GM18499 (cell line): ENCODE measurements around the gene HRCT1.
"Not testable (repeated sequence)": the region's sequence is repeated elsewhere in the genome, so short reads cannot be mapped to it uniquely, and the experiment has no call there.

ENCODE experiments used
- ATAC-seq: cut with Tn5 transposase; IDR thresholded peaks from one replicate; pipeline ENCODE4 v1.9.1; 2021; ENCODE audit warnings: moderate number of reproducible peaks; ENCODE audit not compliant: insufficient read depth, unreplicated experiment

The HRCT1 gene

DNA sequence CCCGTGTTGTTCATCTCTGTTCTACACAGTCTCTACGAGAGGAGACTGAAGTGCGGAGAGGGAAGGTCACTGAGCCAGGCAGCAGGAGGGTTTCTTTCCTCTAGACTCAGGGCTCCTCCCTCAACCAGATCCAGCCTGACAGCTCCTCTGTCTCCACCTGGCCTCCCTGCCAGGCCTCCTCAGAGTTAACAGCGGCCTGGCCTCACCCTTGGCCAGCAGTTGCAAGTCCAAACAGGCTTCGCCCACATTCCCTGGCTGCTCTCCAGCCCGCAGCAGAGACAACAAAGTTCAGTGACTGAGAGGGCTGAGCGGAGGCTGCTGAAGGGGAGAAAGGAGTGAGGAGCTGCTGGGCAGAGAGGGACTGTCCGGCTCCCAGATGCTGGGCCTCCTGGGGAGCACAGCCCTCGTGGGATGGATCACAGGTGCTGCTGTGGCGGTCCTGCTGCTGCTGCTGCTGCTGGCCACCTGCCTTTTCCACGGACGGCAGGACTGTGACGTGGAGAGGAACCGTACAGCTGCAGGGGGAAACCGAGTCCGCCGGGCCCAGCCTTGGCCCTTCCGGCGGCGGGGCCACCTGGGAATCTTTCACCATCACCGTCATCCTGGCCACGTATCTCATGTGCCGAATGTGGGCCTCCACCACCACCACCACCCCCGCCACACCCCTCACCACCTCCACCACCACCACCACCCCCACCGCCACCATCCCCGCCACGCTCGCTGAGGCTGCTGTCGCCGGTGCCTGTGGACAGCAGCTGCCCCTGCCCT, at the start of gene HRCT1:
HRCT1 (plus strand) TSS at position 291 of the 768 bp plus-strand sequence; CDS start at position 377, 86 bp downstream.
- ATAC-seq = no peak

DNA sequence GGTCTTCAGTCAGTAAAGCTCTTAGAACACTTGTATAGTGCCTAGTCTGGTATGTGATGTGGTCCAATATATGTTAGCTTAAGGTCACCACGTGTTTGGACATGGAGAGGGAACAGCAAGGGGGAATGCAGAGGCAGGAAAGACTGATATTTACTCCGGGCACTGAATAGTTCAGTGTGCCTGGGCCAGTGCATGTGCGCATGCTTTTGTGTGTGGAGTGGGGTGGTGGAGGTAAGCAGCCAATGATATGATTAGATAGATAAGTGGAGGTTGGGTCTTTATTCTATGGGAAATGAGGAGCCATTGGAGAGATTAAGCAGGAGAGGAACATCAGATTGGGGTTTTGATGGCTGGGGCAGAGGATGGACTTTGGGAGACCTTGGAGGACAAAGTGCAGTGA, 49.8 kb upstream of the HRCT1 start:
- ATAC-seq = no peak

DNA sequence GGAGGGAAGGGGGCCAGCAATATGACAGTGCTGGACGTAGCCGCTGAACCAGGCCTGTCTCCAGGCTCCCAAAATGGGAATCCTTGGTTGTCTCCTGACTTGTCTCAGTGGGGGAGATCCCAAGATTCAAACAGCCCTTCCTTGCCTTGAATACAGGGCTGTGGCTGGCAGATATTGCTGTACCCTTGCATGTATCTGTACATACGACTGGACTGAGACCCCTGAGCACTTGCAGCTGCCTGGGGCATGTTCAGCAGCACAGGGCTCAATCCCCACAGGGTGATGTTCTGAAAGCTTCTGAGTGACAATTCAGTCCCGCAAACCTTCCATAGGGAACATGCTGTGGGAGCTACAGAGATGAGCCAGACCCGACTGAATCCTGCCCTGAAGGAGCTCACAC, 49.1 kb upstream of the HRCT1 start:
- ATAC-seq = no peak

DNA sequence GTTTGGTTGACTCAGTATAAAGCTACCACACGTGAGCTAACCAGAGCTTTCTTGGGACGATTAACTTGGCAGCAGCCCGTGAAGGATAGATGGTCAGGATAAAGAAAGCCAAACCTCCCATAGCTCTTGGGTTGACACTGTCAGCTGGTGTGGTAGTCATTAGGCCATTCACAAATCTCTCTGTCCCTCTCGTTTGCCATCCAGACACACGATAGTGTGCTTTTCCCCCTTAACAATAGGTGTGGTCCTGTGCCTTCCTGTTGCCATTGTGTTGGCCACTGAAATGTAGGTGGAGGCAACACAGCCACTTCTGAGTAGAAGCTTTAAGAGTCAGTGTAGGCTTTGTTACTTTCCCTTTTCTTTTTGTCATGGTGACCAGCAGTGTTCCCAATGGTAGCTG, 47.5 kb upstream of the HRCT1 start:
- ATAC-seq = no peak

DNA sequence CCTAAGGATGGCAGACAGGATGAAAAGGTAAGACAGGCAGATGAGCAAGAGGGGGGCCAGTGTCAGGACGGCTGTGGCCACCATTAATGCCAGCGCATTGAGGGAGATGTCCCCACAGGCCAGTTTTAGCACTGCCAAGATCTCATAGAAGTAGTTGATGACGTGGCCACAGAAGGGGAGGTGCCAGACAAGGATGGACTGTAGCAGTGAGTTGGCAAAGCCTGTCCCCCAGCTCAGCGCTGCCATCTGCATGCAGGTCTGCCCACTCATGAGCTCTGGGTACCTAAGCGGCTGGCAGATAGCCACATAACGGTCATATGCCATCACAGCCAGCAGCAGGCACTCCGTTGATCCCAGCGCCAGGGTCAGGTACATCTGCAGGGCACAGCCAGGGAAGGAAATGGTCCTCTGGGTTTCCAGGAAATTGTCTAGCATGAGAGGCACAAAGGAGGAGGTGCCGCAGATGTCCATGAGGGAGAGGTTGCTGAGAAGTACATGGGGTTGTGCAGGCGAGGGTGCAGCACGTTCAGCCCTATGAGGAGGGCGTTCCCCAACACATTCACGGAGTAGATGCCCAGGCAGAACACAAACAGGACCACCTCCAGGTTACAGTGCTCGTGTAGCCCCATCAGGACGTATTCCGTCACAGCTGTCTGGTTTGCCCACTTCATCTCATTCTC, 46.6 kb upstream of the HRCT1 start:
- no peak for ATAC-seq

DNA sequence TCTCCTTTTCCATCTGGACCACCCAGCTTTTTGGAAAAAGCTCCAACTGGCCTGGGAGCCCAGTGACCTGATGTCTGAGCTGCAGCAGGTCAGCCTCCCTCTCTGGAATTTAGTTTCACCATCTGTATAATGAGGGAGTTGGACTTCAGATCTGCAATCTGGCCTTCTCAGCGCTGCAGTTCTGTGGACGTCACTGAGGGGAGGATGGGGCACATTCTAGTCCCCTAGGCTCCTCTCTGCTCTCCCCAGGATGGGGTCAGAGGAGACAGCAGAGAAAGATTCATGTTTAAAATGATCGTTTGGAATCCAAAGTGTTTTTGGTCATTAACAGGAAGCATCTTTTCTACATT, 46.0 kb upstream of the HRCT1 start:
- no peak for ATAC-seq

DNA sequence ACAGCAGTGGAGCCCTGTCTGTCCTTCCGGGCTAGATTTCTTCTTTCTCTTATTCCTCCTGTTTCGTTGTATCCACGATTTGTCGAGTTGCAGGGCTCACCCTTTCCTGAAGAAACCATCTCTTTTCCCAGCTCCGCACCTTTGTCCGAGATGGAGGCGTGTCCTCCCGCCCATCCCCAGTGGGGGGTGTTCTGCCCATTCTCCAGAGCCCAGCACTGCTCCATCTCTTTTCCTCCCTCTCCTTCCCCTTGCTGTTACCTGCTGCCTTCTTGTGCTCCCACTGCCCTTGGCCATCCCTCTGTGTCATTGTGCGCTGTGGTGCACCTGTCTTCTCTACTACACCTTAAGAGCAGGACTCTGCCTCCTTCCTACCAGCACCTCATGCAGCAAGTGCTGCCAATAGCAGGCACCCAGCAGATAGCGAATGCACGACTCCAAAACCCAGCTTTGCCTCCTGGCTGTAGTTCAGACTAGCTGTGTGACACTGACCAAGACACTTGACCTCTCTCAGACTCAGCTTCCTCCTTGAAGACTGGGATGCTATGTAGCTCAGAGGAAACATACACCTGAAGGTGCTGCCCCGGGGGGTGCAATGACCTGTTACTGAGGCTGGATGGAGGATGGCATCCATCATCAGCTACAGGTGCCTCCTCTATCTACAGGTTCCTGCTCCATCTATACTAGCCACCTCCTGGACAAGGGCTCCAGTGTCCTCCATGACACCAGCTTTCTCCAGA, 44.7 kb upstream of the HRCT1 start:
- ATAC-seq = no peak

DNA sequence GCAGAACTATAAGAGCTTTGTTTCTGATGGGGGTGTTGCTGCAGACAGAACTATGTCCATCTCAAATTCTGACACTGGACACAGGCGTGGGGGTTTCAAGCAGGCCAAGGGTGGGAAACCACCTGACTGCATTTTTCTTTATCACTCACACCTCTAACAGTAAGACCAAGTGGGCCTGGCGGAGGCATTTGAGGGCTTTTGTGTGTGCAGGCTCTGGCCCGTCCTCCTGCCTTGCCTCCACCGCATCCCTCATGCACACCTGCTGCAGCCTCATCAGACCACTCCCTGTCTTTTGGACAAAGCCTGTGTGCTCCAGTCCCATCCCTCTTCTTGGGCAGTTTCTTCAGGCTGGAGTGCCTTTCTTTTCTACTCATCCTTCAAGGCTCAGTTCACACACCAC, 43.7 kb upstream of the HRCT1 start:
- ATAC-seq = no peak

DNA sequence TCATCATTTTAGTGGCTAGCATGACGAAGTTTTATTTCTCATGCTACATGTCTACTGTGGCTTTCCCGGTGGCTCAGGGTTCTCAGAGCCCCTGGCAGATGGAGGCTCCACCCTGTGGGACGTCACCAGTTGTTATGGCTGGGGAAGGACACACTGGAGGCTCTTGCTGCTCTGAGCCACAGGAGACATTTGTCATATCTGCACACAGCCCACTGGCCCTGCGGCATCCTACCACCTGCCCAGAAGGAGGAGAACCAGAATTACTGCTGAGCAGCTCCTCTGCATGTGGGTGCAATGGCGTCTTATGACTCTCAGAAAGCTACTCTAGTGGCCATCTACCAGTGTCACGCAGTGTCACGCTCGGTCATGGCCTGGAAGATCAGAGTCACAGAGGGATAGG, 42.4 kb upstream of the HRCT1 start:
- no peak for ATAC-seq

DNA sequence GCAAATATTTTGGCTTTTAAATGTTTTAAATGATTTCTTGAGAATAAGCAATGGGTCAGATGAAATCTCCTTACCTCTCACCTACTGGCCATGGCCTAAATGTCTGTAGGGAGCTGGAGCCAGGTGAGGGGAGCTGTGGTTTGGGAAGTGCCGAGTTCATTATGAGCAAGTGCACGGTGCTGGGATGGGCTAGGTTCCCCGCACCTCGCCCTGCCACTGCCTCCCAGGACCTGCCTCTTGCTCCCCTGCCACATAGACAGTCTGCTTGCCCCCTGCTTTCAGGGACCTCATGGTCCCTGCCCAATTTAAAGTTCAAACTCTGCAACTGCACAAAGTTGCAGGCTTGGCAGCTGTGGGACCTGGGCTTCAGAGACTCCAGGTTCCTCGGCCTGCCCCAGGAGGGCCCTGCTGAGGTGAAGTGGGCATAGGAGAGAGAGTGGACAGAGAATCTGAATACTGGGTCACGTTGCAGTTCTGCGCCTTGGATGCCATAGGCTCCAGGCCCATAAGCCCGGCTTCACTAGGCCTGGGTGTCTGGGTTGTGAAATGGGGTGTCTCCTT, 41.2 kb upstream of the HRCT1 start:
- ATAC-seq = no peak

DNA sequence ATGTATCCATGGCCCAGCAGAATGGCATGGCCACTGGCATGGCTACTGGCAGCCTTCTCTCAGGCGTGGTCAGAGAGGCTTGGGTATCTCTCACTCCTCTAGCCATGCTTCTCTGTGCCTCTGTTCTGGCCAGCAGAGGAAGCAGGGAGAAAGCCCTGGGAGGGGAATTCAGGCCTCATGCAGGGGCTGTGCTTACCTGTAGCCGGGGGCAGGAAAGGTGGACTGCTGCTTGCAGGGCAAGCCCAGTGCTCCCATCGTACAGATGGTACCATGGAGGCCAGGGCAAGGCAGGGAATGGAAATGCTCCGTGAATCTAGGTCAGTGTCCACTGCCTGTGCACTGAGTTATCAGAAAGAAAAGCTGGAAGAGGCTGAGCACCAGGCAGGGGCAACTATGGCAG, 38.5 kb upstream of the HRCT1 start:
- no peak for ATAC-seq

DNA sequence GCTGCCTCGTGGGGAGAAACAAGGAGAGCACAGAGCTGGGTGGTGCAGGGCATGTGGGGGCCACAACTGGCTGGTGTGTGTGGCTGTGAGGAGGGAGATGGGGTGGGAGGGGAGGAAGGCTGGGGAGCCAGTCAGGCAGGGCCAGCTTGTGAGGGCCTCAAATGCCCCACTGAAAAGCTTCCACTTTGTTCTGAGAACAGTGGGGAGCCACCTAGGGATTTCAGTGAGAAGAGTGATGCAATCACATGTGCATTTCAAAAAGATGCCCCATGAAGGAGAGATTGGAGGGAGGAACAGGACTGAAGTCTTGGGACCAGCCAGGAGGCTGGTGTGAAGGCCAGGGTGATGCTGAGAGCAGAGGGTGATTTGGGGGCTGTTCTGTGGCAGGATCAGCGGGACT, 37.1 kb upstream of the HRCT1 start:
- no peak for ATAC-seq

DNA sequence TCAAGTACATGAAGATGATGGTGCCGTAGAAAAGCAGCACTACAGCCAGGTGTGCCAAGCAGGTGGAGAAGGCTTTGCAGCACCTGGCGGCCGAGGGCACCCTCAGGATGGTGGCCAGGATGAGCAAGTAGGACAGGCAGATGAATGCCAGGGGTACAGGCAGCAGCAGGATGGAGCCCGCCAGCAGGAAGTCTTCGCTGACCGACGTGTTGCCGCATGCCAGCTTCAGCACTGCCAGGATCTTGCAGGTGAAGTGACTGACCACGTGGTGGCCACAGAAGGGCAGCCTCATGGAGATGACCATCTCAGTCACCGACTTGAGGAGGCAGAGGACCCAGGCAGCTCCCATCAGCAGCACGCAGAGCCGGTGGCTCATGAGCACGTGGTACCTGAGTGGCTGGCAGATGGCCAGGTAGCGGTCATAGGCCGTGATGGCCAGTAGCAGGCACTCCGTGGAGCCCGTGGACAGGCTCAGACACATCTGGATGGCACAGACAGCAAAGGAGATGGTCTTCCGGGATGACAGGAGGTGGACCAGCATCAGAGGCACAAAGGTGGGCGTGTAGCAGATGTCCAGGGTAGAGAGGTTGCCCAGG, 36.3 kb upstream of the HRCT1 start:
- no peak for ATAC-seq

DNA sequence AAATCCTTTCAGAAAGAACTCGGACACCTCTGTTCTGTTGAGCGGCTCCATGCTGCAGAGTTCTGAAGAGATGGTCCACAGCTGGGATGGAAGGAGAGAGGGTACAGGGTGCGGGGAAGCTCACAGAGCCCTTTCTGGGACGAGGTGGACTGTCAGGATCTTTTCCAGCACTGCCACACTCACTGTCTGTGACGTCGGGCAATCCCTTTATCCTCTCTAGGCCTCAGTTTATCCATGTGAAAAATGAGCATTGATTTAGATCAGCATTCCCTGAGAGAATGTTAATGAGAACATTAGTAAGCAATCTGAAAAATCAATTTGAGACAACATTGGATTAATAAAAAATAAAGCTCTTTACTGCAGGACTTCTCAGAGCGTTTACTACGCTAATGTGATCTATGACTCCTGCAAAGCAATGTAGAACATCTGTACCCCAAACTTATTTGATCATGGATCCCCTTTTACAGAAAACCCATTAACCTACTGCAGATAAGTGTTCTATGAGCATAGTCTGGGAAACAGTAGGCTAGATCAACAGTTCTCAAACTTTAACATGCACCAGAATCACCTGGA, 35.6 kb upstream of the HRCT1 start, which contains the start of gene OR13J1:
OR13J1 (minus strand) TSS at position 51 of the 573 bp plus-strand sequence; CDS start at position 51, 0 bp downstream.
- no peak for ATAC-seq

DNA sequence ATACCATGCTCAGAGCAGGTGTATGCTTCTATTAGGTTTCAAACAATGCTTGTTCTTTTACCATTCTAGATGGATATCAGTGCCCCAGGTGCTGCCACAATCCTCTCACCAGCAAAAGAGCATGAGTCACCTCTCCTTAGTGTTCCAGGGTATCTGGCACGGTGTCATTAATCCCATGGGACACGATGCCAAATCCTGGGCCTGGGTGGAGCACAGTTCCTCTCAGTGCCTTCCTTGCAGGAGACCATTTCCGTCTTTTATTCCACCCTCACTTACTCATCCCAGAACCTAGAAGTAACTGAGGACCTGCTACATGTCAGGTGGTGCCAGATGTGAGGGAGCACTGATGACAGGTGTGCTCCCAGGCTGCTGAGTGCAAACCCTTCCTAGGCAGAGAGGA, 34.5 kb upstream of the HRCT1 start:
- ATAC-seq = no peak

DNA sequence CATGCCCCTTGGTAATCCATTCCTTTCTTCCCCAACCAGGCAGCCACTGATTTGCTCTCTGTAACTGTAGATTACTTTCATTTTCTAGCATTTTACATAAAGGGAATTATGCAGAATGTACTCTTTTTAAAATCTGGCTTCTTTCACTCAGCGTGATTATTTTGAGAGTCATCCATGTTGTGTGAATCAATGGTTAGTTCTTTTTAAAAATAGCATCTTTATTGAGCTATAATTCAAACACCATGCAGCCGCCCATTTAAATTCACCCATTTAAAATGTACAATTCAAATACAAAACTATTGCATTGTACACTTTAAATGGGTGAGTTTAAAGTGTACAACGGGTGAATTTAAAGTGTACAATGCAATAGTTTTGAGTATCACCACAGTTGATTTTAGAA, 33.5 kb upstream of the HRCT1 start:
- no peak for ATAC-seq

DNA sequence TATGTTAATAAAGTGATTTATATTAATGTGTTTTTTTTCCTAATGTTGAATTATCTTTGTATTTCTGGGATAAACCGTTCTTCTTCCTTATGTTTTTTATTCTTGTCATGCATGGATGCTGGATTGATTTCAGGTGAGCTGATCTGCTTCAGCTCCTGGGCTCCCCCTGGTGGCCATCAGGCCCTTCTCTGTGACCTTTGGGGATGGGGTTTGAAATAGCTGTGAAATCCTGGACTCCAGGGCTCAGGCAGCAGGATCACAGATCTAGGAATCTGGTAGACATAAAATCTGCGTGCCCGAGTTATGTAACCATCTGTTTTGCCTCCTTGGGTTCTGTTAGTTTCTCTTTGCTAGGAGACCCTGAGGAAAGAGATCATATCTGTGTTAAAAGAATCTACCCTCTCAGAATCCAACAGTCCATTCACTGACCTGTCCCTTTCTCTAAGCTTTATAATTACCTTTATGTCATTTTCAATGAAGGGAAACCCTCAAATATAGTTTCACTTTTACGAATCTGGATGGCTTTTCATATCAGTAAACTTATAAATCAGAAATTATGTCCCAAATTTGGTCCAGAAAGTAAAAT, 23.6 kb upstream of the HRCT1 start:
- ATAC-seq = no peak

DNA sequence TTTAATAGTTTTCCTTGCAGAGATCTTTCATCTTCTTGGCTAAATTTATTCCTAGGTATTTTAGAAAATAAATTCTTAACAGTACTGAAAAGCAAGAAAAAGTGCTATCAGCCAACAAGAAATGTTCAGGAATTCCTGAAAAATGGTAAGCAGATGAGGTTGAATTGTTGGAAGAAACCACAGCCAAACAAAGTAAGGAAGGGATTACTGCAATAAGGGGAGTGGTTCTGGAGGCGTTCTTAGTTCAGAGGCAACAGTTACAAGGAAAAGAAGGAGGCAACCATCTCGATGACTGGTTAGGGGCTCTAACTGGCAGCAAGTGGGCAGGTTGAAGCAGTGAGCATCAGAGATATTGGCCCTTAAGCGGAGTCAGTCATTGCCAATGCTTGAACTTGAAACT, 23.0 kb upstream of the HRCT1 start:
- ATAC-seq = no peak

DNA sequence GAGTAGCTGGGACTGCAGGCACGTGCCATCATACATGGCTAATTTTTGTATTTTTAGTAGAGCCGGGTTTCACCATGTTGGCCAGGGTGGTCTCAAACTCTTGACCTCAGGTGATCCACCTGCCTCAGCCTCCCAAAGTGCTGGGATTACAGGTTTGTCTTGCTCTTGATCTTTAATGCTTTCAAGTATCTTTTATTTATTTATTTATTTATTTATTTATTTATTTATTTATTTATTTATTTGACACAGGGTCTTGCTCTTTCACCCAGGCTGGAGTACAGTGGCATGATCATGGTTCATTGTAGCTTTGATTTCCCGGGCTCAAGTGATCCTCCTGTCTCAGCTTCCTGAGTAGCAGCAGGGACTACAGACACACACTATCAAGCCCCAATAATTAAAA, 21.1 kb upstream of the HRCT1 start:
- not testable (repeated sequence) for ATAC-seq

DNA sequence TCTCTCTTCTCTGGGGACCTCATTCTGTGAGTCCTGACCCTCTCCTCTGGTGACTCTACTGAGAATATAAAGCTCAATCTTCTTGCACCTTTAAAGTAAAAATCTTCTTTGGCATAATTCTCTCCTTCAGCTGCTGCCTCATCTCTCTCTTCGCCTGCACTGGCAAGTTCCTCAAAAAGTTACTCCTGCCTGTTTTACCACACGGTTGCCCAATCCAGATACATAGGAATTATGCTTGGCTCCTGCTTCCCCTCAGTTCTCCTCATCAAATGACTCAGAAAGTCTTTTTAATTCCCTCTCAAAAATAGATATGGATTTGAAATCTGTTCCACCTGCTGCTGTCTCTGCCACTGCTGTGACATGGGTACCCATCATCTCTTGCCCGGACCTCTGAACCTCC, 14.4 kb upstream of the HRCT1 start:
- no peak for ATAC-seq
